Activated CD4-positive, alpha-beta T cell treated with anti-CD3 and anti-CD28 coated beads for 36 hours (primary cell): ENCODE data around the gene FAM124B. TPM values are rescaled to one million over a fixed set of nuclear protein-coding genes. Genes with fewer than 3 reads are reported as not detected.
"Not testable (repeated sequence)": the region's sequence is repeated elsewhere in the genome, so short reads cannot be mapped to it uniquely, and the experiment has no call there.

ENCODE experiments used
- ATAC-seq: fragments of 200-7000 bp; cut with Tn5 transposase; one replicate; pipeline ENCODE4 v1.10.0; 2021; ENCODE audit warnings: mild to moderate bottlenecking, moderate library complexity
- CTCF ChIA-PET: fragments of 350-600 bp; sonication (Branson Sonifier 250); formaldehyde crosslinking; loops from one replicate; lab custom pipeline; 2021; ENCODE audit warnings: antibody characterized with exemption; lab: Charles Lee
- POLR2A ChIA-PET: fragments of 350-600 bp; sonication (Branson Sonifier 250); formaldehyde crosslinking; loops from one replicate; lab custom pipeline; 2021; ENCODE audit warnings: antibody characterized with exemption, inconsistent platforms; lab: Charles Lee
- DNase-seq: peaks from one replicate; pipeline ENCODE4 v3.0.0-alpha.2; 2020
- H3K27ac Mint-ChIP-seq: one replicate; pipeline ENCODE4 v1.8.0; 2021; ENCODE audit warnings: mixed read lengths
- H3K27me3 Mint-ChIP-seq: one replicate; pipeline ENCODE4 v1.8.0; 2021; ENCODE audit warnings: mixed read lengths
- H3K36me3 Mint-ChIP-seq: one replicate; pipeline ENCODE4 v1.8.0; 2021; ENCODE audit warnings: low read depth, mixed read lengths
- H3K4me1 Mint-ChIP-seq: one replicate; pipeline ENCODE4 v1.8.0; 2021; ENCODE audit warnings: mixed read lengths
- H3K4me3 Mint-ChIP-seq: one replicate; pipeline ENCODE4 v1.8.0; 2021; ENCODE audit warnings: mild to moderate bottlenecking, moderate library complexity, mixed read lengths
- H3K9me3 Mint-ChIP-seq: one replicate; pipeline ENCODE4 v1.8.0; 2021; ENCODE audit warnings: low read depth, mixed read lengths
- intact Hi-C, 2 experiments: fragments of 100-400 bp; cut with DNase I in 1 of 2; cut with micrococcal nuclease in 1 of 2; formaldehyde crosslinking; loops; one replicate each; pipeline versions ENCODE4 v1.14.2 to v1.15.1; 2022 to 2024; cut with DNase I, micrococcal nuclease
- total RNA-seq, 2 experiments: library from RNA; stranded (reverse); gene quantifications; one replicate each; pipeline ENCODE4 v1.2.3, GENCODE V29; 2021

Gene FAM124B
- total RNA-seq, 2 experiments from 2014 or later = 0.58 to 0.87 TPM

DNA sequence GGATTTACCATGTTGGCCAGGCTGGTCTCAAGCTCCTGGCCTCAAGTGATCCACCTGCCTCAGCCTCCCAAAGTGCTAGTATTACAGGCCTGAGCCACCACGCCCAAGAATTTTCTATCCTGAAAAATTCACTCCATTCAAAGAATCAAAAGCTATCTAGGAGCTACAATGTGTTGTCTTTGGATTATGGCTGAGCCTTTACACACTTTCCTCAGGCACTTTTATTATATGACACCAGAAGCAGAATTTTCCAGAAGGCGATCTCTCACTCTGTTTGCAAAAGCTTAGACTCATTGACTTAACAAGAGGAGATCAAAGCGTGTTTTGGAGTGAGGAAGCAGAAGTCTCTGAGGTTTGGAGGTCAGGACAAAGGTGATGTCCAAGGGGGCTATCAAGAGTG lies 3.6 kb downstream of the FAM124B start:
- no peak overlapping the region for H3K27ac Mint-ChIP-seq
- H3K4me1 Mint-ChIP-seq = peaks cover 12% of the 10 kb centered on the region
- DNase-seq = no peak
- no peaks in the 10 kb centered on the region for H3K9me3 Mint-ChIP-seq
- peaks cover 1% of the 10 kb centered on the region for H3K27me3 Mint-ChIP-seq
- intact Hi-C loops = no loop called here
- ATAC-seq = no peak
- H3K36me3 Mint-ChIP-seq = no peaks in the 10 kb centered on the region
- CTCF ChIA-PET = no interaction called here
- POLR2A ChIA-PET = no interaction called here
- no peak overlapping the region for H3K4me3 Mint-ChIP-seq

DNA sequence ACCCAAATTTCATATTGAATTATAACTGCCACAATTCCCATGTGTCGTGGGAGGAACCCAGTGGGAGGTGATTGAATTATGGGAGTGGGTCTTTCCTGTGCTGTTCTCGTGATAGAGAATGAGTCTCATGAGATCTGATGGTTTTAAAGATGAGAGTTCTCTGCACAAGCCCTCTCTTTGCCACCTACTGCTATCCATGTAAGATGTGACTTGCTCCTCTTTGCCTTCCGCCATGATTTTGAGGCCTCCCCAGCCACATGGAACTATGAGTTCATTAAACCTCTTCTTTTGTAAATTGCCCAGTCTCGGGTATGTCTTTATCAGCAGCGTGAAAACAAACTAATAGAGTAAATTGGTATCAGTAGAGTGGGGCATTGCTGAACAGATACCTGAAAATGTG lies 4.8 kb downstream of the FAM124B start:
- POLR2A ChIA-PET, H3K36me3 Mint-ChIP-seq, DNase-seq, CTCF ChIA-PET, H3K4me3 Mint-ChIP-seq, intact Hi-C loops, ATAC-seq, H3K27ac Mint-ChIP-seq, H3K9me3 Mint-ChIP-seq, H3K27me3 Mint-ChIP-seq: not testable (repeated sequence)
- H3K4me1 Mint-ChIP-seq = peaks cover 10% of the 10 kb centered on the region

DNA sequence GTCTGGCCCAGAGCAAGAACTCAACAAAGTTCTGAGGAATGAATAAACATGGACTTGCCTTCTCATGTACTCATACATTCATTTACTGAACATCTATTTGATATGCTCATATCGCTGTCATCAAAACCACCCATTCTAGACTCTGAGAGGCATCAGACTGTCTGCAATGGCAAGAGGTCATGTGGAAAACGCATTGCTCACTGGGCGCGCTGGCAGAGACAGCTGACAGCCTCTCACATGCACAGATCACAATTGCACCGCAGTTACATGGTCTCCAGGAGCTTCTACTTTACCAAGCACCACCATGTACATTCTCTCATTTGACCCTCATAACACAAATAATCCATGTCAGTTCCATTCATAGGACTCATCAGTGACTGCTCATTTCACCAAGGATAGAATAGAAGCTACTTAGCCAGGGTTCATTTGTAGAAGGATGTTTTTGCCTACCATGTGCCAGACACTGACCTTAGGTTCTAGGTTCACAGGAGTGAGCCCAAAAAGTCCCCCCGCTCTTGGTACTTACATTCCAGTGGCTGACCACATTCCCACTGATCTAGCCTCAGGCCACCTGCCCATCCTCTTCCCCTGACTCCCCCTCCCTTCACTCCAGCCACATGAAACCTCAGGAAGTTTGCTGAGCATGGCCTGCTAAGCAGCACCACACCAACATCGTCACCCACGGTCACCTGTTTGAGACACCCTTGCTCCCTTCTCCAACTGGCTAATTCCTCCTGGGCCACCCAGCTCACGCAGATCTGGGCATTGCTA lies 6.1 kb downstream of the FAM124B start:
- H3K27me3 Mint-ChIP-seq = no peaks in the 10 kb centered on the region
- CTCF ChIA-PET = interaction anchor here (0.6 kb wide), 1 partner anchor 255 kb away, joined by 3 read pairs; no protein-coding TSS in a partner anchor
- POLR2A ChIA-PET = no interaction called here
- H3K36me3 Mint-ChIP-seq = no peaks in the 10 kb centered on the region
- DNase-seq = no peak
- intact Hi-C loops = no loop called here
- no peaks in the 10 kb centered on the region for H3K9me3 Mint-ChIP-seq
- ATAC-seq = no peak
- H3K4me1 Mint-ChIP-seq = no peaks in the 10 kb centered on the region
- H3K4me3 Mint-ChIP-seq = no peak overlapping the region
- H3K27ac Mint-ChIP-seq = no peak overlapping the region

DNA sequence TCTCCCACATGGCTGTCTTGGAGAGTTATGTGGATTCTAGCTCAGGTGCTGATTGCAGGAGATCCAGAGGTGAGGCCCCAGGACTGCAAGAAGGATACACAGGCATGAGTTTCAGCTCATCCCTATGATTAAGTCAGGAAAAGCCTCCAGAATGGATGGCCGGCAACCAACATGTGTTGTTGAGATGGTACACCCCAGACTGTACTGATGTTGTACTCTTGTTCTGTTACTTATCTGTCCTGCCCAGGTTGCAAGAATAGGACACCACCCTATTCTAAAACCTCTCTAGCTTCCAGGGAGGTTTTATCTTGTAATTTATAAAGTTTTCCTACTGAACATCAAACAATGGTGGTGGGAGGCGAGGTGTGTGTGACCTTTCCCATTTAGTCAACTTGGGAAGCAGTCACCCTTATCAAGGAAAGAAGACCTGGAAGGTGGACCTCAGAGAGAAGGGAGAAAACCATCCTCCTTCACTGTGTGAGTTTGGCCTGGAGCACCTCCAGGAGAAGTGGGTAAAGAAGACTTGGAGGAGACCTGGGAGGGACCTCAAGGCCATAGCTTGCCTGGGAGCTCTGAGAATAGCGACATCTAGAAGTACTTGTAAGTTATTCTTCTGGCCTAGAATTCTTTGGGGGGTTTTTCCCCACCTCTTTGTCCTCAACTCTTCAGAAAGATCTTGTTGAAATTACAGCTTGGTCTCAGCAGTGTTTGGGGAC lies 8.6 kb downstream of the FAM124B start:
- DNase-seq (no peak), ATAC-seq (no peak)
- intact Hi-C loops = no loop called here
- POLR2A ChIA-PET = no interaction called here
- Mint-ChIP-seq H3K4me1 (no peaks in the 10 kb centered on the region), H3K9me3 (no peaks in the 10 kb centered on the region), H3K27ac (no peak overlapping the region), H3K36me3 (no peaks in the 10 kb centered on the region), H3K27me3 (no peaks in the 10 kb centered on the region), H3K4me3 (no peak overlapping the region)
- CTCF ChIA-PET = interaction anchor here (1.1 kb wide), 1 partner anchor 23 kb away, joined by 3 read pairs; no protein-coding TSS in a partner anchor

DNA sequence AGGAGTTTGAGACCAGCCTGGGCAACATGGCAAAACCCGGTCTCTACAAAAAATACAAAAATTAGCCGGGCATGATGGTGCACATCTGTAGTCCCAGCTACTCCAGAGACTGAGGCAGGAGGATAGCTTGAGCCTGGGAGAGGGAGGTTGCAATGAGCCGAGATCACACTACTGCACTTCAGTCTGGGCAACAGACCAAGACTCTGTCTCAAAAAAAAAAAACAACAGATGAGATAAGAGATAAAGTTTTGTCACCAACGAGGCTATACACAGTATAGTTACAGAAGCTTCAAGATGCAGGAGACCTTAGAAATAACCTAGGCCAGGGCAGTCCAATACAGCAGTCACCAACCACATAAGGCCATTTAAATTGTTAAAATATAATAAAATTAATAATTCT lies 9.4 kb downstream of the FAM124B start:
- ChIA-PET CTCF (interaction anchor here (0.8 to 1.1 kb wide), 2 partner anchors 22 to 26 kb away, joined by 3 read pairs; no protein-coding TSS in a partner anchor), POLR2A (no interaction called here)
- H3K27ac Mint-ChIP-seq = no peak overlapping the region

DNA sequence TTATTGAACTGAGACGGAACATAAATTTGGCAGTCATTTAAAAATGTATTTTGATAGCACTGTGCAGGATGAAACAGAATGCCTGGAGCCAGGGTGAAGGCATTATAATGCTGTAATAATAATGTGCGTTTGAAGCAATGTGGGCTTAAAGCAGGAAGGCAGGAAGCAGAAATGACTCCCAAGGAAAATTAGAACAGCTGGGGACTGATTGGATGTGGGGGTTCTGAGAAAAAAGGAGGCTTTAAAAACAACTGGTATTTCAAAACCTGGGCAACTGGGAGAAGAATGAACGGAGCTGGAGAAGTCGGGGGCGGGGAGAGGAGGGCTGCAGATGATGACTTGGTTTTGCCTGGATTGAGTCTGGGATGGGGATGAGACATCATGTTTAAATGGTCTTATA lies 12.6 kb downstream of the FAM124B start:
- no peak for ATAC-seq
- Mint-ChIP-seq H3K27ac (no peak overlapping the region), H3K9me3 (no peaks in the 10 kb centered on the region), H3K27me3 (no peaks in the 10 kb centered on the region), H3K4me1 (no peaks in the 10 kb centered on the region), H3K36me3 (no peaks in the 10 kb centered on the region), H3K4me3 (no peak overlapping the region)
- intact Hi-C loops = no loop called here
- ChIA-PET POLR2A (no interaction called here), CTCF (no interaction called here)
- no peak for DNase-seq

More for the DNA sequence above, 9.4 kb downstream of the FAM124B start:
- Mint-ChIP-seq H3K4me3 (no peak overlapping the region), H3K36me3 (no peaks in the 10 kb centered on the region), H3K9me3 (no peaks in the 10 kb centered on the region), H3K4me1 (no peaks in the 10 kb centered on the region), H3K27me3 (no peaks in the 10 kb centered on the region)
- DNase-seq (no peak), ATAC-seq (no peak)
- intact Hi-C loops = no loop called here

DNA sequence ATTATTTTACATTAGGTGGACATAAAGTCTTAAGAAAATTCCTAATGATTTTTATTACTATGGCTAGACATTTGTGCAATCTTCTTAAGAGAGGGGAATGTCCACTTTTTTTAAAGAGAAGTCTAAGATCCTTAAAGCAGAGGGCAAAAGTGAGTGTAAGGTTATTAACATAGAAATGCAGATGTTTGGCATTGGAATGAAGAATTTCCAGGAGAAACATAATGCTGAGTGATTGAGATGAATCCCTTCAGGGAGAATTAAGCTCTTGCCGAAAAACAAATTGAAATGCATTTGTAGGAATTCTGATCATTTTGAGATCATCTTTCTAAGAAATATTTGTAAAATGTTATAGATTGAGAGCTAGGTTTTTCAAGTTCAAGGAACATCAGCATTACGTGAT lies 15.0 kb downstream of the FAM124B start:
- Mint-ChIP-seq H3K36me3 (no peaks in the 10 kb centered on the region), H3K4me3 (no peak overlapping the region), H3K27me3 (no peaks in the 10 kb centered on the region), H3K27ac (no peak overlapping the region), H3K4me1 (no peaks in the 10 kb centered on the region), H3K9me3 (no peaks in the 10 kb centered on the region)
- ChIA-PET CTCF (interaction anchor here (1.2 to 1.6 kb wide), 4 partner anchors 15 to 264 kb away, joined by 3 to 5 read pairs (median 4); no protein-coding TSS in a partner anchor), POLR2A (interaction anchor here (1.1 kb wide), 1 partner anchor 23 kb away, joined by 5 read pairs; no protein-coding TSS in a partner anchor)
- no peak for ATAC-seq
- no peak for DNase-seq
- intact Hi-C loops = no loop called here

DNA sequence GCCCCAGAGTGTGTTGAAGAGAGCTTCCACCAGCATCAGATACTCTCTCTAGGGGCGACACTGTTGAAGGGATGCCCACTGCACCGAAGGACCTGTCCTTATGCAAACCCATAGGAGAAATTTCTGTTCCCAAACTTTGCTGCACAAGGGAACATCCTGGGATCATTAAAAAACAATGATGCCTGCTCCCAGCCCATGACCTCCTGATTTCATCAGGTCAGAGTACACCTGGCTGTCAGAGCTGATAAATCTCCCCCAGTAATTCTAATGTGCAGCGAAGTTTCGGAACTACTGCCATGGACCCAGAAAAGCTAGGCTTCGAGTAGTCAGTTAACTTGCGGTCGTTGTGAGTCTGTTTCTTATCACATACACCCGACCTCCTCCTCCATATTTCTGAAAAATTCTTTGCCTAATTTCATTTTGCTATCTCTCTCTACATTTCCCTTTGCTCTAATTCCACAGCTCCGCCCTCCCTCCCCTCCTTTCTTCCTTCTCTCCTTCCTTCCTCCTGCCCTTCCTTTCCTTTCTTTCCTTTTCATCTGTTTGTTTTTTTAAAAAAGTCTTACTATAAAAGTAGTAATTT lies 18.8 kb downstream of the FAM124B start:
- no peaks in the 10 kb centered on the region for H3K36me3 Mint-ChIP-seq
- no peaks in the 10 kb centered on the region for H3K9me3 Mint-ChIP-seq
- no peaks in the 10 kb centered on the region for H3K27me3 Mint-ChIP-seq
- no peak overlapping the region for H3K27ac Mint-ChIP-seq
- ATAC-seq = no peak
- intact Hi-C loops = no loop called here
- H3K4me1 Mint-ChIP-seq = no peaks in the 10 kb centered on the region
- DNase-seq = no peak
- POLR2A ChIA-PET = no interaction called here
- CTCF ChIA-PET = interaction anchor here (0.6 to 0.9 kb wide), 2 partner anchors 101 to 441 kb away, joined by 3 to 5 read pairs; no protein-coding TSS in a partner anchor
- H3K4me3 Mint-ChIP-seq = no peak overlapping the region

DNA sequence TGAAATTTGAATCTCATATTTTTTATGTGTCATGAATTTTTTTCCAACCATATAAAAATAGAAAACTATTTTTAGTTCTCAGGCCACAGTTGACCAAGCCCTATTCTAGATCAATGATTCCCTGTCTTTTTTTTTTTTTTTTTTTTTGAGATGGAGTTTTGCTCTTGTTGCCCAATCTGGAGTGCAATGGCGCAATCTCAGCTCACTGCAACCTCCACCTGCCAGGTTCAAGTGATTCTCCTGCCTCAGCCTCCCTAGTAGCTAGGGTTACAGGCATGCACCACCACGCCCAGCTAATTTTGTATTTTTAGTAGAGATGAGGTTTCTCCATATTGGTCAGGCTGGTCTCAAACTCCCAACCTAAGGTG lies 19.6 kb downstream of the FAM124B start:
- H3K27me3 Mint-ChIP-seq, intact Hi-C loops, H3K9me3 Mint-ChIP-seq, POLR2A ChIA-PET, H3K4me1 Mint-ChIP-seq, H3K4me3 Mint-ChIP-seq, ATAC-seq, H3K27ac Mint-ChIP-seq, DNase-seq, H3K36me3 Mint-ChIP-seq: not testable (repeated sequence)
- CTCF ChIA-PET = interaction anchor here (0.6 kb wide), 1 partner anchor 440 kb away, joined by 3 read pairs; no protein-coding TSS in a partner anchor

DNA sequence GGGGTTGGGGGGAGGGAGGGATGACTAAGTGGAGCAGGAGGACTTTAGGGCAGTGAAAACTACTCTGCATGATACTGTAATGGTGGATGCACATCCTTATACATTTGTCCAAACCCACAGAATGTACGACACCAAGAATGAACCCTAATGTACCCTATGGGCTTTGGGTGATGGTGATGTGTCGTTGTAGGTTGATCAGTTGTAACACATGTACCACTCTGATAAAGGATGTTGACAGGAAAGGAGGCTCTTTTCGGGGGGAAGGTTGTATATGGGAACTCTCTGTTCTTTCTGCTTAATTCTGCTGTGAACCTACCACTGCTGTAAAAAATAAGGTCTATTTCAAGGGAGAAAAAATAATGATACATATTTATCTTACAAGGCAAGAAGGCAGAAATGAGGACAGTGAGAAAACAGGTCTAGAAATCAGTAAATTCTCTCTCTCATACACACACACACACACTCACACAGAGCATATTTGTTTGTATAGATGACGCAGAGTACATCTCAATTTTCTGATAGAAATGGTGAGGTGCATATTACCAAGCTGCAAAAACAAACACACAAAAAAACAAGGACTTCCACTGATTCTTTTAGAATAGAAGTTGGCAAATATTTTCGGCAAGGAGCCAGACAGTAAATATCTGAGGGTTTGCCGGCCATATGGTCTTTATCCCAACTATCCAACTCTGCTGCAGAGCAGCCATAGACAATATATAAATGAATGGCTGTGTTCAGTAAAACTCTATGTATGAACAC lies 20.2 kb downstream of the FAM124B start:
- CTCF ChIA-PET = no interaction called here
- peaks cover 2% of the 10 kb centered on the region for H3K4me1 Mint-ChIP-seq
- ATAC-seq (no peak), DNase-seq (no peak)
- intact Hi-C loops = no loop called here
- H3K4me3 Mint-ChIP-seq = no peak overlapping the region
- H3K36me3 Mint-ChIP-seq = no peaks in the 10 kb centered on the region
- H3K27ac Mint-ChIP-seq = no peak overlapping the region
- H3K27me3 Mint-ChIP-seq = no peaks in the 10 kb centered on the region
- POLR2A ChIA-PET = no interaction called here
- H3K9me3 Mint-ChIP-seq = no peaks in the 10 kb centered on the region

DNA sequence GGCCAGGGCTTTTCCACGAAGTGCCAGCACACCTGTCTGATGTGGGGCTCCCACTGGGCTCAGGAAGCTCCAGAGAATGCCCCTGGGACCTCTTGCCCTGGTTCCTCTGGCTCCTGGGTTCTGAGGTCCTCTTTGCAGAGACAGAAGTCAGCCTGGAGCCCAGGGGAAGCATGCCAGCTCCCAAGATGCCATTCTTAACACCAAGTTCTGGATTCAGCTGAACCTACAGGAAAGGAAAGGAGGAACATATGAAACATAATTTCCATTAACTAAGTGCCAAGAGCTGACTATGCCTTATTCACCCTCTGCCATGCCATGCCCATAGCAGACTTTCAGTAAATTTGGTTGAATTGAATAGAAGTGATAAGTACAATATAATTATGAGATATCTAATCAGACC lies 21.9 kb downstream of the FAM124B start:
- CTCF ChIA-PET = interaction anchor here (0.6 to 2.3 kb wide), 2 partner anchors 11 to 1781 kb away, joined by 3 to 6 read pairs; no protein-coding TSS in a partner anchor
- ATAC-seq = no peak
- peaks cover 4% of the 10 kb centered on the region for H3K4me1 Mint-ChIP-seq

More for the DNA sequence above, 21.9 kb downstream of the FAM124B start:
- H3K9me3 Mint-ChIP-seq = no peaks in the 10 kb centered on the region
- H3K36me3 Mint-ChIP-seq = no peaks in the 10 kb centered on the region
- no peak for DNase-seq
- no peaks in the 10 kb centered on the region for H3K27me3 Mint-ChIP-seq
- H3K27ac Mint-ChIP-seq = no peak overlapping the region
- H3K4me3 Mint-ChIP-seq = no peak overlapping the region
- POLR2A ChIA-PET = no interaction called here
- intact Hi-C loops = no loop called here
